Ascending aorta (tissue), 2 donors: Measurements from ENCODE around the gene ATCAY. TPM values are rescaled to one million over a fixed set of nuclear protein-coding genes. Genes with fewer than 3 reads are reported as not detected.

Source experiments
- DNase-seq, 2 donors: peaks; one replicate each; pipeline ENCODE4 v3.0.0-alpha.2; 2019; ENCODE audit warnings: low spot score in 2 of 2
- H3K27ac ChIP-seq, 2 donors: fragments of 200-600 bp; sonication (generic); one replicate each; pipeline ENCODE4 v1.5.1; 2016 to 2017; ENCODE audit warnings: mild to moderate bottlenecking in 1 of 2
- H3K27me3 ChIP-seq: fragments of 200-600 bp; sonication (generic); one replicate; pipeline ENCODE4 v1.5.1; 2017
- H3K36me3 ChIP-seq, 2 donors: fragments of 200-600 bp; sonication (generic); one replicate each; pipeline ENCODE4 v1.5.1; 2016
- H3K4me1 ChIP-seq, 2 donors: fragments of 200-600 bp; sonication (generic); one replicate each; pipeline ENCODE4 v1.5.1; 2016 to 2017; ENCODE audit warnings: mild to moderate bottlenecking in 1 of 2
- H3K4me3 ChIP-seq, 2 donors: fragments of 200-600 bp; sonication (generic); one replicate each; pipeline ENCODE4 v1.5.1; 2016 to 2017; ENCODE audit warnings: mild to moderate bottlenecking in 1 of 2
- H3K9me3 ChIP-seq, 2 donors: fragments of 200-600 bp; sonication (generic); one replicate each; pipeline ENCODE4 v1.5.1; 2016
- CTCF ChIP-seq, 3 experiments: fragments of 200-600 bp in 2 of 3; fragments of 450-650 bp in 1 of 3; sonication (generic) in 2 of 3; IDR thresholded peaks; one replicate each; pipeline ENCODE4 v1.5.1; 2016 to 2019; ENCODE audit warnings: antibody characterized with exemption in 3 of 3, mild to moderate bottlenecking in 1 of 3, moderate library complexity in 1 of 3
- intact Hi-C: fragments of 100-400 bp; cut with DNase I; formaldehyde crosslinking; loops from one replicate; pipeline ENCODE4 v1.15.1; 2023
- total RNA-seq: library from RNA; depleted of rRNA; stranded (reverse); fragments of >200 nt; gene quantifications from one replicate; pipeline ENCODE4 v1.1.0, GENCODE V29; 2016

ATCAY gene
- total RNA-seq, 1 donor from 2014 or later = not detected

GRCh38 chr19:3910105-3910504 is 29.6 kb downstream of the ATCAY start:
- H3K27ac ChIP-seq = no peak overlapping the region
- no peak for DNase-seq
- no peaks in the 10 kb centered on the region for H3K27me3 ChIP-seq
- H3K36me3 ChIP-seq = no peaks in the 10 kb centered on the region
- intact Hi-C loops = no loop called here
- H3K9me3 ChIP-seq = peaks cover 0 to 8% of the 10 kb centered on the region in 2 donors
- no peaks in the 10 kb centered on the region for H3K4me1 ChIP-seq
- no peak overlapping the region for H3K4me3 ChIP-seq
- TF ChIP-seq CTCF (IDR thresholded peaks at IDR 0.05) = no peak

GRCh38 chr19:3914199-3914598 is 33.7 kb downstream of the ATCAY start:
- Histone ChIP-seq H3K27me3 (no peaks in the 10 kb centered on the region), H3K4me3 (no peak overlapping the region), H3K4me1 (no peaks in the 10 kb centered on the region), H3K9me3 (peaks cover 0 to 8% of the 10 kb centered on the region in 2 donors), H3K36me3 (no peaks in the 10 kb centered on the region), H3K27ac (no peak overlapping the region)
- no peak for TF ChIP-seq CTCF (IDR thresholded peaks at IDR 0.05)
- DNase-seq = no peak
- intact Hi-C loops = no loop called here

- no peak for TF ChIP-seq CTCF (IDR thresholded peaks at IDR 0.05)
- Histone ChIP-seq H3K9me3 (peaks cover 0 to 3% of the 10 kb centered on the region in 2 donors), H3K27me3 (no peaks in the 10 kb centered on the region), H3K27ac (no peak overlapping the region), H3K4me1 (no peaks in the 10 kb centered on the region), H3K36me3 (no peaks in the 10 kb centered on the region), H3K4me3 (no peak overlapping the region)
- no peak for DNase-seq
- intact Hi-C loops = no loop called here
Measured at GRCh38 chr19:3916033-3916432, 35.5 kb downstream of the ATCAY start.

GRCh38 chr19:3919793-3920192 is 39.3 kb downstream of the ATCAY start:
- no peak for TF ChIP-seq CTCF (IDR thresholded peaks at IDR 0.05)
- H3K9me3 ChIP-seq = peaks cover 0 to 11% of the 10 kb centered on the region in 2 donors
- no peaks in the 10 kb centered on the region for H3K27me3 ChIP-seq
- H3K4me1 ChIP-seq = no peaks in the 10 kb centered on the region
- H3K4me3 ChIP-seq = no peak overlapping the region
- no peaks in the 10 kb centered on the region for H3K36me3 ChIP-seq
- intact Hi-C loops = no loop called here
- no peak for DNase-seq
- no peak overlapping the region for H3K27ac ChIP-seq

GRCh38 chr19:3923096-3923758 is 42.7 kb downstream of the ATCAY start:
- Histone ChIP-seq H3K36me3 (no peaks in the 10 kb centered on the region), H3K27ac (no peak overlapping the region), H3K27me3 (no peaks in the 10 kb centered on the region), H3K4me1 (no peaks in the 10 kb centered on the region), H3K9me3 (peaks cover 0 to 11% of the 10 kb centered on the region in 2 donors), H3K4me3 (no peak overlapping the region)
- TF ChIP-seq CTCF (IDR thresholded peaks at IDR 0.05) = no peak
- intact Hi-C loops = no loop called here
- DNase-seq = no peak

- H3K27ac ChIP-seq = no peak overlapping the region
- intact Hi-C loops = no loop called here
- peaks cover 0 to 11% of the 10 kb centered on the region in 2 donors for H3K9me3 ChIP-seq
- no peaks in the 10 kb centered on the region for H3K27me3 ChIP-seq
- TF ChIP-seq CTCF (IDR thresholded peaks at IDR 0.05) = no peak
- DNase-seq = no peak
- no peaks in the 10 kb centered on the region for H3K36me3 ChIP-seq
- H3K4me1 ChIP-seq = no peaks in the 10 kb centered on the region
- no peak overlapping the region for H3K4me3 ChIP-seq
Measured at GRCh38 chr19:3923912-3924311, 43.4 kb downstream of the ATCAY start.
